Cortex of kidney (tissue), 1 donor: ENCODE results near the gene DTNBP1.

ENCODE experiments used
- DNase-seq: peaks from one replicate; lab custom pipeline; 2025; lab: John Stamatoyannopoulos, UW

The DTNBP1 gene

DNA sequence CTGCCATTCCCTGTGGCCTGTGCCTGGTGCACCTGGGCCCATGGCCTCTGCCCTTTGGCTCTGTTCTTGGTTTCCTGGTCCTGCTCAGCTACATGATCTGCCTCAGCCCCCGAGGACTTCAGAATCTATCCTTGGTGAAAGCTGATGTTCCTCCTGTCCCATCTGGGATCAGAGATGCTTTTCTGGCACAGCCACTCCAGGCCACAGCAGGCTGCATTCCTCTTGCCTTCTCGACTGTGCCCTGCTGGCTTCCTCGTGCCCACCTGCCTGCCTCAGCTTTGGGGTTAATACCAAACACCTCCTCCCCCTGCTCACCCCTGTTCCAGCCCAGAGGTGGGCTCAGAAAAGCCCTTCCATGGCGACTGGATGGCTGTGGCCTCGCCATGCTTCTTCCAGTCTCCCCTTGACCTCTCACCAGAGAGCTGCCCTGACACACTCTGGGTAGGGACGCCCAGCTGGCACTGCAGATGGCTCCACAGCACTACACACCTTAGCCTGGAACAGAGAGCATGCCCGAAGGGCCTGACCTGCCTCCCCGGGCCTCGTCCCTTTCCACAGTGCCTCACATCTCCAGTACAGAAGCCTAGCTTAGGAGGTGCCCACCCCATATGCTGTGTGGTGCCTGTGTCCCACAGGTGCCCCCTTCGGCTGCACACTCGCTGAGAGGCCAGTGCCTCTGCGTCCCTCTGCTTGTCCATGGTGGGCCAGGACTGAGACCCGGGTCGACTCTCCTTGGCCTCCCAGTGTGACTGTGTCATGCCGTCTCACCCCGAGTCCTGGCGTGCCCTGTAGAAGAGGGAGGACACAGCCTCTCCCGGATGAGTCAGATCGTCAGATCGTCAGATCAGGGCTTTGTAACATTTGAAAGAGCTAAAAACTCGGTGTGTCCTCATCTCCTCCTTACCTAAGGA lies 148.8 kb downstream of the DTNBP1 start:
- no peak for DNase-seq

DNA sequence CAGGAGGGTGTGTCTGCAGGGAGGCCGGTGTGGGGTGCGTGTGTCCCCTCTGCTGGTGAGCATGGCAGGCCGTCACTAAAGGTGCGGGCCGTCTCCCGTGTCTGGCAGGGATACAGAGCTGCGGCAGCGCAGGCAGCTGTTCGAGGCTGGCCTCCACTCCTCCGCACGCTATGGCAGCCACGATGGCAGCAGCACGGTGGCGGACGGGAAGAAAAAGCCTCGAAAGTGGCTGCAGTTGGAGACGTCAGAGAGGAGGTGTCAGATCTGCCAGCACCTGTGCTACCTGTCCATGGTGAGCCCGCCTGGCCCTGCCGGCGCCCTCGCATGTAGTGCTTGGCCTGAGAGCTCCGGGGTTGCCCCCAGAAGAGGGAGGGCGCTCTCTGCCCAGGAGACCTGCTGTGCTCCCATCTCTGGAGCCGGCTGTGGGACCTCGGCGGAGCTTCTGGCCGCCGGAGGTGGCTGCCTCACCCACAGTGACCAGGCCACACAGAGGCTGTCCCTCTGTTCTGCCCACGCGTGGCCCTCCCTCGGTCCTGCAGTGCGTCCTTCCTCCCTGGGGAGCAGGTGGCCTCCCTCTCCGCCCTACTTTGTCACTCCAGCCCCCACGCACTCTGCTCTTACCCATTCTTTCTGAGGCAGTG lies 149.6 kb downstream of the DTNBP1 start:
- no peak for DNase-seq

DNA sequence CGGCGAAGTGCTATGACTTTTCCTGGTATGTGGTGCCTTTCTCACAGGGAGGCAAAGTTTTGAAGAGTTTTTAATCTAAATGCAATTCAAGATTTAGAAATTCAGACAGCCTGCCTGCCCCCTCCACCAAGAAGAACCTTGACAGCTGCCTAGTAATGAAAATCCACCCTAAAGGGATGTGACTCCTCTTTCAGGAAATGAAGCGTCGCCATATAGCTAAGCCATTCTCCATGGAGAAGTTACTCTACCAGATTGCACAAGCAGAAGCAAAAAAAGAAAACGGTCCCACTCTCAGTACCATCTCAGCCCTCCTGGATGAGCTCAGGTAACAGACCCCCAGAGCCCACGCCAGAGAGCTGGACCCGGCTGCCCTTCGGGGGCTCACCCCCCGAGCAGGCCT lies 150.1 kb downstream of the DTNBP1 start:
- no peak for DNase-seq

DNA sequence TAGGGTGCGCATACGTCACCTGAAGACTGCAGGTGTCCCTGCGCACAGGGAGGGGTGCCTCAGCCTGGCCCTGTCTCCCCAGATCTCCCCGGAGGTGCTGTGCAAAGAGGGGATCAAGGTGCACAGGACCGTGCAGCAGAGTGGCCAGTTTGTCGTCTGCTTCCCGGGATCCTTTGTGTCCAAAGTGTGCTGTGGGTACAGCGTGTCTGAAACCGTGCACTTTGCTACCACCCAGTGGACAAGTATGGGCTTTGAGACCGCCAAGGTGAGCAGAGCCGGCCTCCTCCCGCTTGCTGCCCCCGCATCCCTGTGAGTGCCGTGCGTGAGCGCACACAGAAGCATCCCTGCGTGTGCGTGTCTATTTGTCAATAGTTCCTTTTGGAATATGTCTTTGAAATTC lies 150.7 kb downstream of the DTNBP1 start:
- no peak for DNase-seq

DNA sequence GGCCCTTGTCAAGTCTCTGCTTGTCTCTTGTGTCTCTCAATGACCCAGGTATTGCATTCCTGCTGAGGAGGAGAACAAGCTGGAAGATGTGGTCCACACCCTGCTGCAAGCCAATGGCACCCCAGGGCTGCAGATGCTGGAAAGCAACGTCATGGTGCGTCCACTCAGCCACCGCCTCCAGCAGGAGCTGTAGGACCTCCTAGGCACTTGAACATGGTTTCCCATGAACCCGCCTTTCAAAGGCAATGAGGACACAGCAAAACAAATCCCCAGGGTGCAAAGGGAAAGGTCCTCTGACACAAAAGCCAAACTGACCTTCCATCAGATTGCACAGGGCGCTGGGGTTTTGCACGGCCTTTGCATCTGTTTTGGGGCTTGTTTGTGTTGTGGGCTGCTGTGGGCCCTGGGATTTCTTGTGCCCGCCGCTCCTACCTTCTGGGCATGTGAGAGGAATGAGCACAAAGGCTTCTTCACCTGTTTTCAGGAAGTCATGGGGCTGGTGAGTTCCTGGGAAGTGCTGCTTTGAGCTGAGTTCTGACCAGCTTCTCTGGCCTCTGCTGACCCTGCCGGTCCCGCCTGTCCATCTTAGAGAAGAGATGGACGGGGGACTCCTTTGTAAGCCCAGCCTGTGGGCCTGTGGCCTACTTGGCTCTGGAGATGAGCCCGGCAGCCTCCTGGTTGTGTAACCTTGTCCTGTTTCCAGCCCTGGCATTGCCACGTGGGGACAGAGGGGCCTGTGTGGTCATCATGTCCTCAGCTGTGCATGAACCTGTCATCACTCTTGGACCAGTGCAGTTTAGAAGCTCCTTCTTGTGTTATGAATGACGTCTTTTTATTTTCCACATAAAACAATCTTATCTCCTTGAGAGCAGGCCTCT lies 151.3 kb downstream of the DTNBP1 start:
- no peak for DNase-seq

DNA sequence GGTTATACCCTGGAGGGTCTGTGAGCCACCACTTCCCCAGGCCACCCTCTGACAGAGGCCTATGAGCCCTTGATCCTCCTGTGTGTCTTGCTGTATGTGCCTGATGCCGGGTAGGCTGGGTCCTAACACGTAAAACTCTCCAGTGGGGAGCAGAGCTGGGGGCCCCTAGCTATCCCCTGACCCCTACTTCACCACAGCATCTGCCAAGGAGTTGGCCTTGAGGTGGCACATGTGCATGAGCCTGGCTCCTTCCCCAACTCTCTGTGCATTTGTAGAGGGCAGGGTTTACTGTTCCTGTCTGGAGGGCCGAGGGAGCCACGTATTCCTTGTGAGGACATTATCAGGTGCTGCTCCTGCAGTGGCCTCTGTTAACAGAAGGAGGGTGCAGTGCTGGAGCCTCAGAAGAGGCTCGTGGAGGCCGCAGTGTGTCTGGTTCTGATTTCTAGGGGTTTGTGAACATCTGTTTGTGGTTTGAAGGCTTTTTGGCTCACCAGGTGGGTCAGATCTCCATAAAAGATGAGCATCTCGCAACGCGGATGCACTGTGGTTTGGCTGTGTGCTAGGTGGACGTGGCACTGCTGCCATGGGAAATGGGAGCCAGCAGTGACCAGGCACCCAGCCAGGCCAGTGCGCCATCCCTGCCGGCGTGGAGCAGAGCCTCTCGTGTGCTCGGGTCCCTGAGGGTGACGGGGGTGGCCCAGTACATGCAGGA lies 152.1 kb downstream of the DTNBP1 start:
- DNase-seq: no peak

DNA sequence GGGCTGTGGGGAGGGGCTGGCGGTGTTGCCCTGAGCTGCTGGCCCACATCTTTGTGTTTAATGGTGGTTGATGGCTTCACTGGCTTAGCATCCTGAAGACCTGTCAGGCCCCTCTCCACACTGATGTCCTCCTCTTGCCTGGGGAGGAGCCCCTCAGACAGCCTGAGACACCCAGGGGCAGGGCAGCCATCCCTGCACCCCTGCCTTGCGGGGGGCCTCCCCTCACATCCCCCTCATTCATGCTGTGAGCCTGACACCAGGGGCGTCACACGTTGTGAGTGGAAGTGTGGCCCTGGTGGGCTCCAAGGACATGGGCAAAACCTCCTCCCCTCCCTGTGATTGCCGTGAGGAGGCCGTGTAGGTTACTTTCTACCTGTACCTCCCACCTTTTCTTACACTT lies 152.7 kb downstream of the DTNBP1 start:
- no peak for DNase-seq

DNA sequence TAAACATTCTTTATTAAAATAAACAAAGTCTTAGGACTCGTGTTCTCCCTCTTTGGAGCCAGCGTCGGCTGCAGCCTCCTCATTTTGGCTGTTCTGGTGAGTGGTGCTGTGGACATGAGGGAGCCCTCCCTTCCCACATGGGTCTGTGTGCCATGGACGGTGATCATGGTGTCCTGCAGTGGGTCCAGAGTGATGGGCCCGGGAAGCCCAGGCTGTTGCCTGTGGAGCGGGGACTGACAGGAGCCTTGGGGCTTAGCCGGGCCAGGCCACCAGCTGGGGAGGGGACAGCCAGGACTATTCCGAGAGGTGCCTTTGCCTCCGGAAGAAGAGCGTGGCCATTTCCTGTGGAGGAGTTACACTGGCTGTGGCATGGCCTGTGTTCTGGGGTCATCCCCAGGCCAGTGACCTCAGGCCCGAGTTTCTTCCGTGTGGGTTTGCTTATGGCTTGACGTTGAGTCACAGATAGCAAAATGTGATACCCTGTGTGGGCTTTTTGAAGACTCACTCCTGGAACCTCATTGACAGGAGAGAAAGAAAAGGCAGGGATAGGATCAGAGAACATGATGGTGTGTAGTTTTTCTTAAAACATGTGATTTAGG lies 153.4 kb downstream of the DTNBP1 start:
- no peak for DNase-seq

DNA sequence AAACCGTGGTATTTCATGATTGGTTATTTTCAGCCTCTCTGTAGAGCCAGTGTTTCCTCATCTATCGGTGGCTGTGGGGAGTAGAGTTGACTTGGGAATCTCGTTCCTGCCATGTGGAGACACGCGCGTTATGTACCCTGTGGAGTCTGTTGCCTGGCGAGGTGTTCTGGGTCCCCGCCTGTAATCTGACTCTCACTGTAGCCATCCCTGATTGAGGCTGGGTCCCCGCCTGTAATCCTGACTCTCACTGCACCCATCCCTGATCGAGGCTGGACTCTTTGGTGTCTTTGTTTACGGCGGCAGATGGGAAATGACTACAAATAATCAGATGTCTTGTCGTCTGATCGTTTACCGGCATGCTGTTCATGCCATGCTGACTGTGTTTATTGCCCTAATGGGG lies 153.9 kb downstream of the DTNBP1 start:
- no peak for DNase-seq

DNA sequence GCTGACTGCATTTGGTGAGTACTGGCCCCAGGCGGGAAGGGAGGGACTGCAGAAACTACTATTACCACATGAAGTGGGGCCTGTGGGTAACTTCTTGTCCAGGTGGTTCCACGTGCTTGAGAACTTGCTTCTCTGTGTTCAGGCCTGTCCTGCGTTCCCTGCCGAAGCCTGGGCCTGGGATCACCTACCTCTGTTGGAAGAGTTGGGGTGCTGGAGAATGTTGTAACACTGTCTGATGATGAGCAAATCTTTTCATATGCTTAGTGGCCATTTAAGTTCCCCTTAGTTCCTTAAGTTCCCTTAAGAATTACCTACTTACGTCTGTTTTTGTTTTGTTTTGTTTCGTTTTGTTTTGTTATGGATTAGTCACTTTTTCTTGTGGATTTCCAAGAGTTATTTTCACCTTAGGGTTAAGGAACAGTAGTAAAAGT lies 154.4 kb downstream of the DTNBP1 start:
- DNase-seq: no peak

DNA sequence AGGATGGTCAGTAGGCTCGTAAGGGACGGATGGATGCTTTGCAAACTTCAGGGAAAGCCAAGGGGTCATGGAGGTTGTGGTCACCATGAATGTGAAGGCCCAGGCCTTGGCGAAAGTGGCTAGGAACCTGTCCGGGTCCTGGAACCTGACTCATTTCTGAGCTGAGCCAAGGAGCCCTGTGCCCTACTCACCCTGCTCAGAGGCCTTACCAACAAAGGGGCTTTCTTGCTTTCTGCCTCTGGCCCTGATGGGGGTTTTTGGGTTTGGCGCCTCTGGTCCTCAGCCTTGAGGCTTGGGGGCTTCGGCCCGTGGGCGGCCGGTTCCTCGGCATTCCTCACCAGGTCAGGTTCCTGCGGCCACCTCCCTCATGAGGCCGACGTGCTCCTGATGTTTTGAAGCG lies 155.1 kb downstream of the DTNBP1 start:
- no peak for DNase-seq

DNA sequence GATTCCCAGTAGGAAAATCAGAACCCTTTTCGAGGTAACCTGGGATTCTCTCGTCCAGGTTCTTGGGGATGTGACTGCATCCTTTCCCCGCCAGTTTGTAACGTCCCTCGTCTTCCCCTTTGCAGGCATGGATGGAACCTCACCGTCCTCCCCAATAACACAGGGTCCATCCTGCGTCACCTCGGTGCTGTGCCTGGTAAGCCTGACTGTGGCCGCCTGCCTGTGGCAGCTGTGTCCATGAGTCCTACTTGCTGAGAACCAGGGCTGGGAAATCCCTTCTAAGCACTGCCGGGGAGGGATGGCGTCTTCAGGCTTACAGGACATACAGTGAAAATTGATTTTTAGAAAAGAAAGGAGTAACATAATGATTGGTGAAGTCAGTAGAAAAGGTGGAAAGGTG lies 155.6 kb downstream of the DTNBP1 start:
- DNase-seq: no peak

DNA sequence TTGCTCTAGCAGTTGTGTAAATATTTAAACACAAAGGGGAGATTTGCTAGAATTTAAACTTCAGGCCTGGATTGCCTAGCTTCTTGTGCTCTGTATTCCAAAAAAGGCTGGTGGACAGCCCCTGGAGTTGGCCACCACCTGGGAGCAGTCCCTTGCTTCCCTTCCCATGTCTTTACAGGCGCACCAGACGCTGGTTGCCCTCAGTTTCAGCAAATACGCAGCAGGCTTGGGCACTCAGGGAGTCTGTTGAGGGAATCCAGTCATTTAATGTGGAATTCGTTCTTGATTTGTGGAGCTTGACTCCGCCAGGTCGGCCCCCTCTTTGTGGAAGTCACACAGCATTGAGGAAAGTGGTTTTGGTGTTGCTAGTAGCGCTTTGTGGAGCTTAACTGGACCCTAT lies 156.8 kb downstream of the DTNBP1 start:
- no peak for DNase-seq

DNA sequence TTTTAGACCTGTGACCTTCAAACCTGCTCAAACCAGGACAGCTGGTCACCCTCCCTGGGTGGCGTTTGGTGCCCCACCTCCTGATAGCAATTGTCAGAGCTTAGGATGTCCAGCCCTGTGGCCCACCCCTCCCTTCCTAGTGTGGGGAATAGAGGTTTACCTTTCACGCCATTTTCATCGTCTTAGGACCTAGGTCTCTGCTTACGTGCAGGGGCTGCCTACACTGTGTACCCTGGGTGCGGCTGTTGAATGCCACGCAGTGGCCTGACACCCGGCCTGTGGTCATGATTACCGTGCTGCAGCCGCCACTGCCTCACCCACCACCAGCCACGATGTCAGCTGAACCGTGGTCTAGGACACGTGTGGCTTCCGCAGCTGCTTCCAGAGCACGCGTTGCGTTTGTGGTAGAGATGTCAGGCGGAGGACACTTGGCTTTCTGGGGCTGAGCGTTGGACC lies 157.3 kb downstream of the DTNBP1 start:
- no peak for DNase-seq

DNA sequence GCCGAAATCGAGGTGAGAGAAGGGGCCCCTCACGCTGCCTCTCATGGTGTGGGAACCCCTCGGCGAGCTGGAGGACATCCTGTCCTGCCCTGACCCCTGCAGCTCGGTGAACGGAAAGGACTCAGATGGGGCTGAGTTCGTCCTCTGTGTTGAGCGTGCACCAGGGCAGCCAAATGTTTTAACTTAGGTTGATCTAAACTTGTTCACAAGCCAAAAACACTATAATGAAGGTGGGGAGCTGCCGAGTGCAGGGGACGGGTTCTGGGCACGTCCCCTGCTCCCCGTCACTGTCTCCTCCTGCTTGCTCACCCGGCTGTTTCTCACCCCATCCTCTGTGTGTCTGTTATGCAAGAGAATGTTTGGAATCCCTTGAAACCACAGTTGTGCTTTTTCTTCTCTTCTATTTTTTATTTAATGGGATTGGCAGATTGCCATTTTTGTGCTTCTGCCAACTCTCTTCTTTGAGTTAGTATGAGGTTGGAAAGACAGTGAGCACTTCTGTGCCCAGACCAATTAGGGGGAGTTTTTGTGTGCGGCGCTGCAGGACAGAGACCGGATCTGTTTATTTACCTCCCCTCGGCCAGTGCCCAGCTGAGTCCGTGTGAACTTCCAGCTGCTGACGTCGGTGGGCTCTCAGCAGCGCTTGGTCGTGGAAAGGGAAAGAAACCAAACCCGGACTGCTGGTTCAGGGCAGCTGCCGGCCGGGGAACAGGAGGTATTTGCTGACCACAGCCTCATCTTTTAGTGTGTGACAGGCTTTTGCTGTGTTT lies 158.1 kb downstream of the DTNBP1 start:
- no peak for DNase-seq

DNA sequence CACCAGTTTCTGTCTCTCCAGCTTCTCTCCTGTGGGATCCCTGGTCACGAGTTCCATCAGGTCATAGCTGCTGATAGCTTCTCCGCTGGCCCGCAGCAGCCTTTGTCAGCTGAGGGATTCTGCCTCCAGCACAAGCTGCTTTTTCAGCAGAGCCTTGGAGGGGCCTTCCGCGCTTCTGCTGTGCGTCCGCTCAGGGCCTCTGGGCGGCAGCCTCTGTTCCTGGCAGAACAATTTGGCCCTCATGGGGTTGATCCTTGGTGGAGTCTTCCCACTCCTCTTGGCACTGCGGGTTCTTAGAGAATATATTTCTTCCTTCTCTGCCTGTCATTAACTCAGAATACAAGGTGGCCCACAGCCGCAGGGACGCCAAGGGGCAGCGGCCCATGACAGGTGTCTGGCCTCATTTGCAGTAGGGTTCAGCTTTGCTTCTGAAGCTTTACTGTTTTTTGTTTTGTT lies 158.8 kb downstream of the DTNBP1 start:
- no peak for DNase-seq

DNA sequence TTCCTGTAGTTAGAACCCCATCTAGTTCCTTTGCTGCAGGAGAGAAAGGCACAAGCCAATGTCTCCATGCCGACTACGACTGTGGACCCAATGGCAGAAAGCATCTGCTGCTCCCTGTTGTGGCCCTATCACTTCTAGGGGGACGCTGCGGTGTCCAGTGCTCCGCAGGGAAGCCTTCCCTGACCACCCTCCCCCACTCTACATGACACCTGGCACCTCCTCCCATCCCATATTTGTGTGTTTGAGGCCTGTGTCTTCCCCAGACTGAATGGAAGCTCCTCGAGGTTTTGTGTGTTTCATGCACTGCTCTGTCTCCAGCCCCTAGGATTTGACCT lies 159.5 kb downstream of the DTNBP1 start:
- DNase-seq: no peak

DNA sequence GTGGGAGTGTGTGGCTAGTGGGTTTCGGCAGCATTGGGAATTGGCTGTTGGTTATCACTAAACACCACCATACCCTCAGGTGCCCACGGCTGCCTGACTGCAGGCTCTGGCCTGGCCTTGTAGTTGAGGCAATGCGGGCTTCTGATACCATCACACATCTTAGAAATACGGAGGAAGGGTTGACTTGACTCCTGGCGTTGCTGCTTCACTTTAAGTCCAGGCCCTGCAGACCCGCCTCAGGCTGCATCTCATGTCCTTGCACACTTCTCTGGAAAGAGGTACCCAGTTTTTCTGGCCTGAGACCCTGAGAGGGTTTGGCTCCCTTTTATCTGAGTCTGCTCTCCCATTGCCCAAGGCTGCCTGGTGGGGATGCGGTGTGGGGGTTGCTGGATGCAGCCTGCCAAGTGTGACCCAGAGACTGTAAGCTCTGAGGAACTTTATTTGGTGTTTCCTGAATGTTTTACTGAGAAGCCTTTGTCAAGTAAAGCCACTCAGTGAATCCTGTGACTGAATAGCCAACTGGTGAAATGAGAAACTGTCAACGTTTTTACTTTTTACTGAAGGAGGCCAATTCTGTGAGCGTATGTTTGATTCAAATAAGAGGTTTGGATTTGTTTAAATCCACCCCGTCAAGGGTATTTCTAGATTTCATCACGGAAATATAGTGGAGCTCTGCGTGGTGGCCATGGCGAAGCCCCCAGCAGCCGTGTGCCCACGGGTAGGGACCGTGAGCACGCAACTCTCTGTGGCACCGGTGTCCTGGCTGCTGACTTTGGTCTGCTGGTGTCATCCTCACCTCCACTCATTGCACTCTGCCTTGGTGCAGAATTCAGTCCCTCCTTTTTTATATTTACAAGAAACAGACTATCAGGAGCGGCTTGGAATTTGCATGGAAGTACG lies 160.1 kb downstream of the DTNBP1 start:
- DNase-seq: no peak

DNA sequence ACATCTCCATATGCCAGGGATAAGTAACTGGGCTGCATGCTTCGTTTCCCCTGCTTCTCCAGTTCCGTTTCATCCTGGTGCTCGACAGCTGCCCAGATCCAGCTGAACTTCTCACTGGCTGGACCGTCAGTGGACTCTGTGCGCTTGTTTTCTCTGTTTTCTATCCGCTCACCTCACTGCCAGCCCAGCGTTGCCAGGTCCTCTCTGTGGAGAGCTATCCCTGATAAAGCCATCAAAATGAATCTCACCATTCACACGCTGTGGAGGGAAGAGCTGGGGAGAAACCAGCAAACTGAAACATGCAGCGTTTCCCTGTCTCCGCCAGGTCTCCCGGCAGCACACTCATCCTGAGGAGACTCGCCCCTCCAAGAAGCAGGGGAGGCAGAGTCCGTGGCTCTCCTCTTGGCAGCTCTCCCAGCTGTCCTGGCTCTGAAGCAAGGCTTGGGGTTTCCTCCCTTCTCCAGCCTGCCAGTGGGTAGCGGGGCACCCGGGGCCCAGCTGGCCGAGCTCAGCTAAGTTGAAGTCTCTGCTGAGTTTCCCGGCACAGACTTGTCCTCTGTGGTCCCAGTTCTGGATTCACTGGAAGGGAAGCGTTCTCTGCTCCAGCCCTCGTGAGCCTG lies 160.9 kb downstream of the DTNBP1 start:
- no peak for DNase-seq
